Measurements from ENCODE around the gene ERAL1. TPM values are rescaled to one million over a fixed set of nuclear protein-coding genes. Genes with fewer than 3 reads are reported as not detected.

ERAL1 gene
- polyA plus RNA-seq (2013, experiment 1 of 2), result 57.4 TPM
- polyA plus RNA-seq (2013, experiment 2 of 2), result 49.7 TPM

- 2% methylated on average over 28 to 35 of the region's 42 CpGs for WGBS, 2 experiments (ENCODE audit: insufficient coverage in 2 of 2)
- no peaks in the 10 kb centered on the region for H3K9me3 ChIP-seq (ENCODE audit: control insufficient read depth, low read length)
- peaks cover 8% of the 10 kb centered on the region for H3K4me1 ChIP-seq (ENCODE audit: control insufficient read depth, insufficient read depth, low read length, poor library complexity, severe bottlenecking)
- H3K27ac ChIP-seq (ENCODE audit: low read depth, low read length, severe bottlenecking), result peak within 1 kb of the TSS; percentile 43
- peak within 1 kb of the TSS; percentile 83 for H3K4me3 ChIP-seq (ENCODE audit: extremely low read depth, insufficient read depth, low read length, poor library complexity, severe bottlenecking)
- H3K36me3 ChIP-seq (ENCODE audit: control insufficient read depth, insufficient read depth, low read length), result peaks cover 35% of the 10 kb centered on the region
Observed at GRCh38 chr17:28854457-28855335, at the start of gene ERAL1. Gene ERAL1 (plus strand): TSS chr17:28855016. CDS start chr17:28855035, 19 bp downstream.

GRCh38 chr17:28807925-28808634 is 46.7 kb upstream of the ERAL1 start:
- WGBS, 2 experiments (ENCODE audit: insufficient coverage in 2 of 2), result 17 to 80% methylated on average over 1 of the region's 2 CpGs
- Histone ChIP-seq H3K4me1 (ENCODE audit: control insufficient read depth, insufficient read depth, low read length, poor library complexity, severe bottlenecking) (peaks cover 27% of the 10 kb centered on the region), H3K4me3 (ENCODE audit: extremely low read depth, insufficient read depth, low read length, poor library complexity, severe bottlenecking) (peak overlapping the region; percentile 7), H3K36me3 (ENCODE audit: control insufficient read depth, insufficient read depth, low read length) (peaks cover 36% of the 10 kb centered on the region), H3K9me3 (ENCODE audit: control insufficient read depth, low read length) (no peaks in the 10 kb centered on the region), H3K27ac (ENCODE audit: low read depth, low read length, severe bottlenecking) (peak overlapping the region; percentile 97)

GRCh38 chr17:28810437-28810836 is 44.4 kb upstream of the ERAL1 start:
- Histone ChIP-seq H3K4me1 (ENCODE audit: control insufficient read depth, insufficient read depth, low read length, poor library complexity, severe bottlenecking) (peaks cover 31% of the 10 kb centered on the region), H3K36me3 (ENCODE audit: control insufficient read depth, insufficient read depth, low read length) (peaks cover 13% of the 10 kb centered on the region), H3K27ac (ENCODE audit: low read depth, low read length, severe bottlenecking) (no peak overlapping the region), H3K9me3 (ENCODE audit: control insufficient read depth, low read length) (no peaks in the 10 kb centered on the region), H3K4me3 (ENCODE audit: extremely low read depth, insufficient read depth, low read length, poor library complexity, severe bottlenecking) (no peak overlapping the region)
- no CpG with 5 or more reads among the region's 1 CpG for WGBS, 2 experiments (ENCODE audit: insufficient coverage in 2 of 2)

GRCh38 chr17:28811651-28812090 is 43.1 kb upstream of the ERAL1 start:
- Histone ChIP-seq H3K4me3 (ENCODE audit: extremely low read depth, insufficient read depth, low read length, poor library complexity, severe bottlenecking) (peak overlapping the region; percentile 74), H3K4me1 (ENCODE audit: control insufficient read depth, insufficient read depth, low read length, poor library complexity, severe bottlenecking) (peaks cover 31% of the 10 kb centered on the region), H3K27ac (ENCODE audit: low read depth, low read length, severe bottlenecking) (peak overlapping the region; percentile 98), H3K36me3 (ENCODE audit: control insufficient read depth, insufficient read depth, low read length) (peaks cover under 1% of the 10 kb centered on the region), H3K9me3 (ENCODE audit: control insufficient read depth, low read length) (no peaks in the 10 kb centered on the region)
- 7 to 13% methylated on average over 2 to 3 of the region's 6 CpGs for WGBS, 2 experiments (ENCODE audit: insufficient coverage in 2 of 2)

GRCh38 chr17:28812091-28812747 is 42.6 kb upstream of the ERAL1 start:
- WGBS, 2 experiments (ENCODE audit: insufficient coverage in 2 of 2), result 0% methylated on average over 25 to 29 of the region's 47 CpGs
- Histone ChIP-seq H3K27ac (ENCODE audit: low read depth, low read length, severe bottlenecking) (peak overlapping the region; percentile 98), H3K36me3 (ENCODE audit: control insufficient read depth, insufficient read depth, low read length) (no peaks in the 10 kb centered on the region), H3K4me3 (ENCODE audit: extremely low read depth, insufficient read depth, low read length, poor library complexity, severe bottlenecking) (peak overlapping the region; percentile 74), H3K9me3 (ENCODE audit: control insufficient read depth, low read length) (no peaks in the 10 kb centered on the region), H3K4me1 (ENCODE audit: control insufficient read depth, insufficient read depth, low read length, poor library complexity, severe bottlenecking) (peaks cover 31% of the 10 kb centered on the region)

- H3K4me1 ChIP-seq (ENCODE audit: control insufficient read depth, insufficient read depth, low read length, poor library complexity, severe bottlenecking), result peaks cover 25% of the 10 kb centered on the region
- H3K4me3 ChIP-seq (ENCODE audit: extremely low read depth, insufficient read depth, low read length, poor library complexity, severe bottlenecking), result peak overlapping the region; percentile 74
- WGBS, 2 experiments (ENCODE audit: insufficient coverage in 2 of 2), result 0% methylated on average over 2 of the region's 10 CpGs; no CpG with 5 or more reads in 1 of the 2 experiments
- H3K36me3 ChIP-seq (ENCODE audit: control insufficient read depth, insufficient read depth, low read length), result no peaks in the 10 kb centered on the region
- no peaks in the 10 kb centered on the region for H3K9me3 ChIP-seq (ENCODE audit: control insufficient read depth, low read length)
- H3K27ac ChIP-seq (ENCODE audit: low read depth, low read length, severe bottlenecking), result peak overlapping the region; percentile 98
Observed at GRCh38 chr17:28812748-28813377, 42.0 kb upstream of the ERAL1 start.

- H3K4me1 ChIP-seq (ENCODE audit: control insufficient read depth, insufficient read depth, low read length, poor library complexity, severe bottlenecking), result peaks cover 5% of the 10 kb centered on the region
- no peaks in the 10 kb centered on the region for H3K36me3 ChIP-seq (ENCODE audit: control insufficient read depth, insufficient read depth, low read length)
- H3K27ac ChIP-seq (ENCODE audit: low read depth, low read length, severe bottlenecking), result no peak overlapping the region
- H3K9me3 ChIP-seq (ENCODE audit: control insufficient read depth, low read length), result no peaks in the 10 kb centered on the region
- WGBS, 2 experiments (ENCODE audit: insufficient coverage in 2 of 2), result 86 to 100% methylated on average over 1 to 4 of the region's 4 CpGs
- no peak overlapping the region for H3K4me3 ChIP-seq (ENCODE audit: extremely low read depth, insufficient read depth, low read length, poor library complexity, severe bottlenecking)
Observed at GRCh38 chr17:28816540-28816939, 38.3 kb upstream of the ERAL1 start.

- Histone ChIP-seq H3K4me1 (ENCODE audit: control insufficient read depth, insufficient read depth, low read length, poor library complexity, severe bottlenecking) (no peaks in the 10 kb centered on the region), H3K36me3 (ENCODE audit: control insufficient read depth, insufficient read depth, low read length) (peaks cover 4% of the 10 kb centered on the region), H3K9me3 (ENCODE audit: control insufficient read depth, low read length) (no peaks in the 10 kb centered on the region), H3K27ac (ENCODE audit: low read depth, low read length, severe bottlenecking) (no peak overlapping the region), H3K4me3 (ENCODE audit: extremely low read depth, insufficient read depth, low read length, poor library complexity, severe bottlenecking) (no peak overlapping the region)
- 89 to 100% methylated on average over 1 of the region's 3 CpGs for WGBS, 2 experiments (ENCODE audit: insufficient coverage in 2 of 2)
Observed at GRCh38 chr17:28818819-28819221, 36.0 kb upstream of the ERAL1 start.

GRCh38 chr17:28819582-28819981 is 35.2 kb upstream of the ERAL1 start:
- Histone ChIP-seq H3K9me3 (ENCODE audit: control insufficient read depth, low read length) (no peaks in the 10 kb centered on the region), H3K36me3 (ENCODE audit: control insufficient read depth, insufficient read depth, low read length) (peaks cover 4% of the 10 kb centered on the region), H3K4me1 (ENCODE audit: control insufficient read depth, insufficient read depth, low read length, poor library complexity, severe bottlenecking) (no peaks in the 10 kb centered on the region), H3K27ac (ENCODE audit: low read depth, low read length, severe bottlenecking) (no peak overlapping the region), H3K4me3 (ENCODE audit: extremely low read depth, insufficient read depth, low read length, poor library complexity, severe bottlenecking) (no peak overlapping the region)
- WGBS, 2 experiments (ENCODE audit: insufficient coverage in 2 of 2), result 100% methylated on average over 1 of the region's 1 CpG; no CpG with 5 or more reads in 1 of the 2 experiments

GRCh38 chr17:28827672-28828071 is 27.1 kb upstream of the ERAL1 start:
- no peaks in the 10 kb centered on the region for H3K4me1 ChIP-seq (ENCODE audit: control insufficient read depth, insufficient read depth, low read length, poor library complexity, severe bottlenecking)
- no peaks in the 10 kb centered on the region for H3K9me3 ChIP-seq (ENCODE audit: control insufficient read depth, low read length)
- H3K36me3 ChIP-seq (ENCODE audit: control insufficient read depth, insufficient read depth, low read length), result peaks cover 10% of the 10 kb centered on the region
- no peak overlapping the region for H3K27ac ChIP-seq (ENCODE audit: low read depth, low read length, severe bottlenecking)
- no CpG with 5 or more reads among the region's 1 CpG for WGBS, 2 experiments (ENCODE audit: insufficient coverage in 2 of 2)
- H3K4me3 ChIP-seq (ENCODE audit: extremely low read depth, insufficient read depth, low read length, poor library complexity, severe bottlenecking), result no peak overlapping the region

All from mesodermal cell (in vitro differentiated cells).